Activated T-helper 1 cell treated with anti-CD3 and anti-CD28 coated beads, Interleukin-2, amount 50 U/mL, for 16 hours (primary cell): Measurements from ENCODE around the gene HAT1.

ENCODE experiments used
- DNase-seq, 2 donors: peaks; one replicate each; pipeline ENCODE4 v3.0.0-alpha.2; 2020; ENCODE audit warnings: low read depth in 1 of 2, low spot score in 1 of 2

HAT1 gene

GRCh38 chr2:171919453-171919852, 2.8 kb upstream of the HAT1 start:
- no peak for DNase-seq

- DNase-seq = no peak
These were observed 361 bp upstream of the HAT1 start for GRCh38 chr2:171921970-171922229.

- DNase-seq = no peak
These were observed 945 bp downstream of the HAT1 start for GRCh38 chr2:171923206-171923605.

- DNase-seq = no peak
These were observed 2.1 kb downstream of the HAT1 start for GRCh38 chr2:171924170-171924942.

- no peak for DNase-seq
These were observed 8.1 kb downstream of the HAT1 start for GRCh38 chr2:171930385-171930784.

GRCh38 chr2:171939058-171939742, 16.9 kb downstream of the HAT1 start:
- no peak for DNase-seq

GRCh38 chr2:171939743-171940071, 17.4 kb downstream of the HAT1 start:
- no peak for DNase-seq

- DNase-seq = no peak
These were observed 19.0 kb downstream of the HAT1 start for GRCh38 chr2:171941316-171941699.

GRCh38 chr2:171943869-171944268, 21.6 kb downstream of the HAT1 start:
- no peak for DNase-seq

DNA sequence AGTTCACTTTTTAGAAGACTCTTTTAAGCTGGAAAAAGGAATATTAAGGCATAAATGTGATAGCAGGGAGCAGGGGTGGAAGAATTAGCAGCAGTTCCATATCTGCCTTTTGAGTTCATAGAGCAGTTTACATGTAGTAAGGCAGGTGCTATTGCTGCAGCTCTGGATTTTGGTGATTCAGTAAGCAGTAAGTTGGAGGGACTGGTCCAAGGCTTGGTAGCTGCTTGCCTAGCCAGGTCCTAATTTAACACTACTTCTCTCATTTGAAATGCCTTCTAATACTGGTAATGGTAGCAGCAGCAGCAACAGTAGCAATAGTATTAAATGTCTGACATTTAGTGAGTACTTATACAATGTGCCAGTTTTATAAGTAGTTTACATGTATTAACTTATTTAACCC, 30.0 kb downstream of the HAT1 start:
- no peak for DNase-seq

DNA sequence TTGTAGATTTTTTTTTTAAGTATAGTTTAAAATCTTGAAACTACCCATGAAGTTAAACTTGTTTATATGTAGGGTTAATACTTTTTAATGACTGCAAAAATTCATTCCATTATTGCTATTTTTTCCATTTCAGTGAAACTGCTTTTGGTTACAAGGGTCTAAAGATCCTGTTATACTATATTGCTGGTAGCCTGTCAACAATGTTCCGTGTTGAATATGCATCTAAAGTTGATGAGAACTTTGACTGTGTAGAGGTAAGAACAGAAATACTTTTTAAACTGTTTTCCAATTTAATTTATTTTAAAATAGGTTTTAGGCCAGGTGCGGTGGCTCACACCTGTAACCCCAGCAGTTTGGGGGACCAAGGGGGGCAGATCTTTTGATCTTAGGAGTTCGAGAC, 30.5 kb downstream of the HAT1 start:
- DNase-seq = no peak

GRCh38 chr2:171956135-171956825, 34.0 kb downstream of the HAT1 start:
- no peak for DNase-seq

DNA sequence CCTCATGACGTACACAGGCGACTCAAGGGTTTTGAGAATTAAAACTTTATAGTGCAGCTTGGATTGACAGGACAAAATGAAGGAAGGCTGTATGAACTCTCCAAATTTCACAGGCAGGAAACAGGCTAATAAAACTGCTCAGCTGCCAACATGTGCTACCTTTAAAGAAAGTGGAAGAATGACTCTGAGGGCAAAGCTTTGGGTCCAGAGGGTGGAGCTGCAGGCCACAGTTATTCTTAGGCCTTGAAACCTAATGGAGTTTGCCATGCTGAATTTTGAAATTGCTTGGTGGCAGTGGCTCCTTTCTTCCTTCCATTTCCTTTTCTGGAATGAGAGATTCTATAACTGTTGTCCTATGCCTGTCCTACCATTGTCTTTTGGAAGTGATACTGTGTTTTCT, 34.8 kb downstream of the HAT1 start:
- DNase-seq = no peak

DNA sequence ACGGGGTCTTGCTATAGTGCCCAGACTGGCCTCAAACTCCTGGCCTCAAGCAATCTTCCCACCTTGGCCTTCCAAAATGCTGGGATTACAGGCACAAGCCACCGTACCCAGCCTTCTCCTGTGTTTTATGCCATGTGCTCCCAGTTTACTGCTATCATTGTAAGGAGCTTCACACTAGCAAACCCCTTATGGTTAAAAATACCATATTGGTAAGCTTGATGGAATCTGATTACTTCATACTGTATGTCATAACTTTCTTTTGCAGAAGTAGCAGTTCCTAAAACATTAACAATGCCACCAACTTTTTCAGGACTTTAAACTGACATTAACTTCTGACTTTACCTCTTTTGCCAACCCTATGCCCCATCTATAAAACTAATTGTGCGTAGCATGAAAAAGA, 36.2 kb downstream of the HAT1 start:
- no peak for DNase-seq

DNA sequence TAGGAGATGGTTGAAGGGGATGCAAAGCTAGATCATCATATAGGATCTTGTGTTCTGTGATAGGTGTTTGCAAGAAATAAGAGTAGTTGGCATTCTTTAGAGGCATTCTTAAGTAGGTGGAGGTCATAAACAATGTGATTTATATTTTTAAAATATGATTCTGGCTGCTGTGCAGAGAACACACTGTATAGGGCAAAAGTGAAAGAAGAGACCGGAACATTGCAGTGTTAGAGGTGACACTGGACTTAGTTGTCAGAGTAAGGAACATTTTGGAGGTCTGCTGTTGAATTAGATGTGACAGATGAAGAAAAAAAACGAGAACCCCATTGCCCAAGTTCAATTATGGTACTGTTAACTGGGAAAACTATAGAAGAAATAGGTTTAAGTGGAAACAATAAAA, 37.7 kb downstream of the HAT1 start:
- DNase-seq = no peak

GRCh38 chr2:171960570-171960969, 38.3 kb downstream of the HAT1 start:
- DNase-seq = no peak

- DNase-seq = no peak
These were observed 40.9 kb downstream of the HAT1 start for GRCh38 chr2:171963198-171963597.

DNA sequence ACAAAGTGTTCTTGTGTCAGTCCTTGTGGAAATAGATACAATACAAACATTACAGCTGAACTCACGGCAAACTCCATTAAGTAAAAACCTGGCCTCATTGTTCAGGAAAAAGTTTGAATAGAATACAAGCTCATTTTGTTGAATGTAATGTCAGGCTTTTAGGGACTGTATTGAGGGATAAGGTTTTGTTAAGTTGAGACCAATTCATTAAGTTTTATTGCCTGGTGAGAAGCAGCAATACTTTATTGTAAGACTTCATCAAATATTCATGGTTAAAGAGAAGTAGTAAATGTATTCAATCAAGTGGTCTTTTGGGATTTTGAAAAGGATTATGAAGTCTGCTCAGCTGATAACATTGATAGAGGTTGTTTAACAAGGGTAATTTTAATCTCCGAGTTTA, 42.0 kb downstream of the HAT1 start:
- no peak for DNase-seq

GRCh38 chr2:171965238-171965637, 43.0 kb downstream of the HAT1 start:
- DNase-seq = no peak

DNA sequence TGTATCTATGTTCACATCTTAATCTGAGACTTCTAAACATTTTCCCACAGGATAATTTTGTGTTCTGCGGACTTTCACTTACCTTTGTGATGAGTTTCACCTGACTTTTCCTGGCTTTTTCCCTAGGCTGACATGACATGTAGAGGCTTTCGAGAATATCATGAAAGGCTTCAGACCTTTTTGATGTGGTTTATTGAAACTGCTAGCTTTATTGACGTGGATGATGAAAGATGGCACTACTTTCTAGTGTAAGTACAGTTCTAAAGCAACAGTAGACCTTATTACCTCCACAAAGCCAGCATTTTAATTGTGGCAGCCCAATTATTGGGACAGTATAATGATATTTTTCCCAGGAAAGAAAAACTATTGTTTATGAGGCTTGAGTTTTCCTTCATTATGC, 43.4 kb downstream of the HAT1 start:
- no peak for DNase-seq

DNA sequence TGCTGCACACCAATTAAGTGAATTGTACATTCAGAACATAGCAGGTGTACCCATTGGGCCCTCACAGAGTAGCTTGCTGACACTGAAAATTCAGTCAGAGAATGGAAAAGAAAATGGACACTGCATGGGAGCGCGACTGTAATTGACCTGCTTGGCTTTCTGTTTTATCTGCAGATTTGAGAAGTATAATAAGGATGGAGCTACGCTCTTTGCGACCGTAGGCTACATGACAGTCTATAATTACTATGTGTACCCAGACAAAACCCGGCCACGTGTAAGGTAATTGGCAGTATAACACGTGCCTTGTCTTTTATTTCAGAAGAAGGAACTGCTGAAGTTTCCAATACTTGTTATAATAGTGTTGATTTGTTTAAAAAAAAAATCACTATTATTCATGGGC, 44.0 kb downstream of the HAT1 start:
- DNase-seq = no peak

GRCh38 chr2:171966688-171967087, 44.4 kb downstream of the HAT1 start:
- no peak for DNase-seq

- no peak for DNase-seq
These were observed 46.2 kb downstream of the HAT1 start for GRCh38 chr2:171968509-171968908.
